ENCODE measurements around the gene TOX3.

Gene TOX3

DNA sequence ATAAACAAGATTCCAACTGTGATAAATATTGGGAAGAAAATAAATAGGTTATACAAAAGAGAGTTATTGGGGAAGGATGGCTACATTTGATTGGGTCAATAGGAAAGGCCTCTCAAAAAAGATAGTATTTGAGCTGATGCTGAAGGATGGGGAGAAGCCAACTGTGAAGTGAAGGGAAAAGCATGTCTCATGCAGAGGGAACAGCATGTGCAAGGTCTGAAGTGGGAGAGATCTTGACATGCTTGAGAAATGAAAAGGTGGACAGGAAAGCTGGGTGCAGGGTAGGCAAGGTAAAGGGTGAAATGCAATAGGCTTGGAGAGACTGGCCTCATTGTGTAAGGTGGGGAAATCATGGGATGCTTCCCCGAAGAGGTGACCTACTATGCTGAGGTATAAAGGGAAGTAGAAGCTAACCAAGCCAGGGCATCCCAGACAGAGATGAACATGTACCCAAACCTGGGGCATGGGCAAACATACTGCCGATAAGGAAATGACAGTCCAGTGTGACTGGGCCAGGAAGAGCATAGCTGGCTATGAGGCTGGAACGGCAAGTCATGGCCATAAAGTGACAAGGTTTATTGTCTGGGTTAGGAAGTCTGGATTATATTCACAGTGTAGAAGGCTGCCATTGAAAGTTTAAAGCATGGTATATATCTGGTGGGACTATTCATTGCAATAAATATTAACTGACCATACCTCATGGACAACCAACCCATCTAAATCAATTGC is 91.2 kb downstream of the TOX3 start:
- in situ Hi-C loops (cut with HindIII; ENCODE audit: low sequenced_read_pairs), result no loop called here

DNA sequence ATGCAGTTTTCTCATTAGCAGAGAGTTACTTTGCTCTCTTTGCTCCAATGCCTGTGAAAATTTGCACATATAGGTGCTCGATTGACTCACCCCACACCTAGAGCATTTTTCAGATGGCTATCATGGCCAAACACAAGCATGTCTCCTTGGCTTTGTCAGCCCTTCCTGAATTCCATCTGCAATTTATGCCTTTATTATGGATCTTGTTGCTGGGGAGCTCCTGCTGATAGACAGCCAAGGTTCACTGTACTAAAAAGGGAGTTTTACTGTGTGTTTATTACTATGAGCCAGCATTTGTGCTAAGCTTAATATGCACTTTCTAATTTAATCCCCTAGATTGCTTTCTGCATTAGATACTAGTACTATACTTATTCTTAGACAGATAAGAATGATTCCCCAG is 93.3 kb downstream of the TOX3 start:
- in situ Hi-C loops (cut with HindIII; ENCODE audit: low sequenced_read_pairs), result no loop called here

DNA sequence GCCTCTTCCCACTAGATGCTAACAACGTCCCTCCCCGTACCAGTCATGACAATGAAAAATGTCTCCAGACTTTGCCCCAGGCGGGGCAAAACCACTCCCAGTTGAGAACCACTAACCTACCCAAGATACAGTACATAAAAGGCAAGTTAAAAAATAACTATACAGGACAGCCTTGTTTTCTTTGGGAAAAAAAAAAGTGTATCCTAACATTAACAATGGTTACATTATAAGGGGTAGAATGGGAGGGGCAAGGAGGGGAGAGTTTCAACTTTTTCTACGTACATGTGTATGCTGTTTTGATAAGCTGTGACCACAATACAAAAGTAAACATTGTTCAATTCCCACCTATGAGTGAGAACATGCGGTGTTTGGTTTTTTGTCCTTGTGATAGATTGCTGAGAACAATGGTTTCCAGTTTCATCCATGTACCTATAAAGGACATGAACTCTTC is 94.9 kb downstream of the TOX3 start:
- in situ Hi-C loops (cut with HindIII; ENCODE audit: low sequenced_read_pairs), result no loop called here

GRCh38 chr16:52450916-52451315 is 96.0 kb downstream of the TOX3 start:
- in situ Hi-C loops (cut with HindIII; ENCODE audit: low sequenced_read_pairs), result no loop called here

DNA sequence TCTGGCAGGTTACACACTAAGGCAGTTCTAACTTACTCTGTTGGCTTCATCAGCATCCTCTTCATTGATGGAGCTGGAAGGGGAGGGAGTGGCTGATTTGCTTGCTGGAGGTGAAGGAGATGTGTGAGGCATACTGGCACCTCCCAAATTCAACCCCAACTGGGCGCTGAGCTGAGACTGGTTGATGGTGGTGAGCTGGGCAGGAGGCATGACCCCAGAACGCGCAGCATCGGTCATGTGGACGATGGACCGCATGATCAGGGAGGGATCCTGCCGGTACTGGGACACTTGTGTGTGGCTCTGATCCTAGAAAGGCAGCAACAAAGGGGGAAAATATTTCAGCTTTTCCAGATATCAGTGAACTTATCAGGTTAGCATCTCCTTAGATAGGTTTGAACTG is 96.7 kb downstream of the TOX3 start:
- in situ Hi-C loops (cut with HindIII; ENCODE audit: low sequenced_read_pairs), result no loop called here

GRCh38 chr16:52446080-52446479 is 100.9 kb downstream of the TOX3 start:
- in situ Hi-C loops (cut with HindIII; ENCODE audit: low sequenced_read_pairs), result no loop called here

- in situ Hi-C loops (cut with HindIII; ENCODE audit: low sequenced_read_pairs), result no loop called here
These were observed 105.1 kb downstream of the TOX3 start for GRCh38 chr16:52441886-52442285.

GRCh38 chr16:52440248-52440647 is 106.7 kb downstream of the TOX3 start:
- in situ Hi-C loops (cut with HindIII; ENCODE audit: low sequenced_read_pairs), result no loop called here

- in situ Hi-C loops (cut with HindIII; ENCODE audit: low sequenced_read_pairs), result no loop called here
These were observed 107.2 kb downstream of the TOX3 start for GRCh38 chr16:52439750-52440149.

- in situ Hi-C loops (cut with HindIII; ENCODE audit: low sequenced_read_pairs), result no loop called here
These were observed 107.7 kb downstream of the TOX3 start for GRCh38 chr16:52439171-52439701.

DNA sequence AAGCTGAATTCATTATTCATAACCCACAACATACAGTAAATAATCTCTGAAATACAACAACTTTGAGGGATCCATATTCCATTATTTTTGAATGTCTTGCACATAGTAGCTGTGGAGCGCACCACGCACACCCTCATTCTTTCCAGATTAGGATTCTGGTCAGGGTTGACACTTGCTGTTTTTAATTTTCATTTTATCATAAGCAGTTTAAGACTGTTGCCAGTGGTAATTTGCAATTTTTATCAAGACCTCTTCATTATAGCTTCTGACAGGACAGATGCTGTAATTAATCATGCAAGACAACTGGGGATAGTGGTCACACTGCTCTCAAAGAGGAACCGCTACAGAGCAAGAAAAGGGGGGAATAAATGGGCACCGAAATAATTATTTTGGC is 109.7 kb downstream of the TOX3 start:
- in situ Hi-C loops (cut with HindIII; ENCODE audit: low sequenced_read_pairs), result no loop called here

- in situ Hi-C loops (cut with HindIII; ENCODE audit: low sequenced_read_pairs), result no loop called here
These were observed 110.3 kb downstream of the TOX3 start for GRCh38 chr16:52436339-52437276.

- in situ Hi-C loops (cut with HindIII; ENCODE audit: low sequenced_read_pairs), result no loop called here
These were observed 112.7 kb downstream of the TOX3 start for GRCh38 chr16:52434224-52434623.

DNA sequence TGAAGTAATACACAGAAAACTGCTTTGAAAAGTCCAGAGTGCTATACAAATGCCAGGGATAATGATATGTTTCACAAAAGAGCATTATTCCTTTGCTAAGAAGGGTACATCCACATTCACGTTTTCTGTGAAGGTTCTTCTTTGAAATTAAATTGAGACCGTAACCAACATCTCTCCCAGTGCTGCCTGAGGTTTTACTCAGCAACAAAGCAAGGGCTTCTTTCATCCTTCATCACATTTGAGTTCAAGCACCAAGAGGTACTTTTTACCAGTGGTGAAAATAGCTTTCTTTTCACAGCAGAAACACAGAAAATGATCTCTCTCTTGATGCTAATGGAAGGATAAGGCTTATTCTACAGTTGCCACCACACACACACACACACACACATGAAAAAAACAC is 113.3 kb downstream of the TOX3 start:
- in situ Hi-C loops (cut with HindIII; ENCODE audit: low sequenced_read_pairs), result no loop called here

DNA sequence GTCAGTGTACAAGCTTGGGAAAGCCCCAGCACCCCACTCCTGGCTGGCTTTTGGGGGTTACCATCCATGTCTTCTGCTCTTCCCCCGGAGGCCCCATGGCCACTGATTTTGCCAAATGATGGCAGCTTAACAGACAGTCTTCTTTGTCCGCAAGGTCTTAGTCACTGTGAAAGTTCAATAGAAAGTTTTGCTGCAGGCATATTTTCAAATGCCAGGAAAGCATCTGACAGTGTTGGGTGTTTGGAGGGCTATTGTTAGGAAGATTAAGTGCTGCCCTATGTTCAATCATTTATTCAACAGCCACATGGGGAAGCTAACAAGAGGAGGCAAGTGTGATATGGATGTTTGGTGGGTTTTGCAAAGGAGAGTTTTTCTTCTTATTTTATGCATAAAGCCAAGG is 122.4 kb downstream of the TOX3 start:
- in situ Hi-C loops (cut with HindIII; ENCODE audit: low sequenced_read_pairs), result no loop called here

DNA sequence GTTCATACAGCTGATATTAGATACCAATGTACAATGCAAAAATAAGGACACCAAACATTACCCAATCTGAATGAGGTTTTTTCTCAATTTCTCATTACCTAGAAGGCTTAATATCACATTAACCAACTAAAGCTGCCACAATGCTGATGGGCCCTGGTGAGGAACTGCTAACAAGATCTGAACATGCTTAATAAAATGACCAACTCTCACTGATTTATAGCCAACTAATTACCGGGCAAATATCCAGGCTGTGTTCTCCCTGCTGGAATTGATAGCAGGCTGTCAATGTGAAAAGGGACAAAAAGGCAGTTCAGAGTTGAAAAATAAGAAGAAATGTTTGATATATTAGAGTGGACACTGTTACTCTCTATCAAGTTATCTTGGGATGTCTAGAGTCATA is 124.6 kb downstream of the TOX3 start:
- in situ Hi-C loops (cut with HindIII; ENCODE audit: low sequenced_read_pairs), result no loop called here

GRCh38 chr16:52418201-52418600 is 128.7 kb downstream of the TOX3 start:
- in situ Hi-C loops (cut with HindIII; ENCODE audit: low sequenced_read_pairs), result no loop called here

DNA sequence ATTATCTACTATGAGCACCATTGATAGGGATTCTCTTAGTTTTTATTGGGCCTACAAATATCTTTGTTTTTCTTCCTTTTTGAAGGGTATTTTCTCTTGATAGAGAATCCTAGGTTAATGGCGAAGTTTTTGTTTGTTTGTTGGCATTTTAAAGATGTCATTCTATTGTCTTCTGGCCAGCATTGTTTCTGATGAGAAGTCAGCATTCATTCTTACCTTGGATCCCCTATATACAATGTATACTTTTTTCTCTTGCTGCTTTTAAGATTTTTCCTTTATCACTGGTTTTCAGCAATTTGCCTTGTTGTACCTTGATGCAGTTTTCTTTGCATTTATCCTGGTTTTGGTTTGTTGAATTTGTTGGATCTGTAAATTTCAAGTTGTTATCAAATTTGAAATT is 130.1 kb downstream of the TOX3 start:
- in situ Hi-C loops (cut with HindIII; ENCODE audit: low sequenced_read_pairs), result no loop called here

DNA sequence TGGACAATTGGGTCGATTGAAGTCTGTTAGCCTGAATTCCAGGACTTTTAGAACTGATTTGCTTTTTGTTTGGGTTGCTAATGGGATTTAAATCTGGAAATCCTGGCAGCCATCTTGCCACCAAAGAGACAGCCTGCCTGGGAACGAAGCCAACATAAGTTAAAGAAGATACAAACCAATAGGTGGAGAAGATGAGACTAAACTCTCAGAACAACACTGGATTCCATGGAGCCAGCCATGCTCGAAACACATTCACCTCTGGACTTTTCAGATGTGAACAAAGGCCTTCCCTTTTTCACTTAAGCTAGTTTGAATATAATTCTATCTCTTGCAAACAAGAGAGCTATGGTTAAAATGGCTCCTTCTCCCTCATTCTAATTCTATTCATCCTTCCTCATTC is 135.9 kb downstream of the TOX3 start:
- in situ Hi-C loops (cut with HindIII; ENCODE audit: low sequenced_read_pairs), result no loop called here

DNA sequence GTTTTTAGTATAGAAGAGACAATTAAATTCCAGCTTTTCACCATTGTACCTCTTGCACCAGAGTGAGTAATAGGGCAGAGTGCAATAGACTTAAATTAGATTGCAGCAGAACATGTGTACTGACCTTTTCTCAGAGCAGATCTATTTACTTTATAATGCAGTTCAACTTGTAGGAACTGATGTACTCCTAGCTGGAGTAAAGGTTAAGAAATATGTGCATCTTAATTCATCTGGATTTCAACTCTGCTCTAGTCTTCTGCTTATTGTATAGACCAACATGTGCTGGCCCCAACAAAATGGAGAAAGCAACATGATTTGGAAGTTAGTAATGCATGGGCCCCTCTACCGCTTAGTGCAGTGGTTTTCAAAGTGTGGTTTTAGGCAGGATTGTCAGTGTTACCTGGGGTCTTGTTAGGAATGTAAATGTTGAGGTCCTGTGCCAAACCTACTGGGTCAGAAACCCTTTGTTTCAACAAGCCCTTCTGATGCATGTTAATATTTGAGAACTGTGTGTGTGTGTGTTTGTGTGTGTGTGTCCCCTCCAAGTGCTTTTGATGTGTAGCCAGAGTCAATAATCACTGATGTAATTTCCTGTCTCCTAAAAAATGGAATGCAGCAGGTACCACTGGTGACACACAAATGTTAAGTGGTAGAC is 138.6 kb downstream of the TOX3 start:
- in situ Hi-C loops (cut with HindIII; ENCODE audit: low sequenced_read_pairs), result no loop called here

- in situ Hi-C loops (cut with HindIII; ENCODE audit: low sequenced_read_pairs), result no loop called here
These were observed 139.2 kb downstream of the TOX3 start for GRCh38 chr16:52407778-52408177.

Data from DLD1 (cell line).